ENCODE data around the gene PPM1J.

GRCh38 chr1:112727716-112728115 is 12.6 kb upstream of the PPM1J start:
- TF ChIP-seq PATZ1 (CRISPR knock-in tag; IDR thresholded peaks at IDR 0.05; ENCODE audit: borderline replicate concordance) (no peak), ESRRG (CRISPR knock-in tag; IDR thresholded peaks at IDR 0.05) (no peak), TCF4 (CRISPR knock-in tag; IDR thresholded peaks at IDR 0.05; ENCODE audit: borderline replicate concordance) (no peak), TSHZ2 (CRISPR knock-in tag; IDR thresholded peaks at IDR 0.05) (no peak), CREB5 (CRISPR knock-in tag; IDR thresholded peaks at IDR 0.05; ENCODE audit: low read depth) (no peak), ARNTL (CRISPR knock-in tag; IDR thresholded peaks at IDR 0.05; ENCODE audit: borderline replicate concordance, low read depth) (no peak)

All from SK-N-SH treated with all-trans-retinoic acid at 6 μM for 48 hours (cell line).